WI38 (cell line): ENCODE data around the gene POLA1.

ENCODE experiments used
- H3K4me3 ChIP-seq: 2 replicates; pipeline ENCODE4 v1.5.1; 2011; ENCODE audit warnings: low read depth, mild to moderate bottlenecking, control low read depth, low read length
- TF ChIP-seq, protein P1 (sequence below): IDR thresholded peaks from 2 replicates; pipeline ENCODE4 v1.5.1; 2012; ENCODE audit warnings: low read depth, mild to moderate bottlenecking, control low read depth, low read length

The POLA1 gene

DNA sequence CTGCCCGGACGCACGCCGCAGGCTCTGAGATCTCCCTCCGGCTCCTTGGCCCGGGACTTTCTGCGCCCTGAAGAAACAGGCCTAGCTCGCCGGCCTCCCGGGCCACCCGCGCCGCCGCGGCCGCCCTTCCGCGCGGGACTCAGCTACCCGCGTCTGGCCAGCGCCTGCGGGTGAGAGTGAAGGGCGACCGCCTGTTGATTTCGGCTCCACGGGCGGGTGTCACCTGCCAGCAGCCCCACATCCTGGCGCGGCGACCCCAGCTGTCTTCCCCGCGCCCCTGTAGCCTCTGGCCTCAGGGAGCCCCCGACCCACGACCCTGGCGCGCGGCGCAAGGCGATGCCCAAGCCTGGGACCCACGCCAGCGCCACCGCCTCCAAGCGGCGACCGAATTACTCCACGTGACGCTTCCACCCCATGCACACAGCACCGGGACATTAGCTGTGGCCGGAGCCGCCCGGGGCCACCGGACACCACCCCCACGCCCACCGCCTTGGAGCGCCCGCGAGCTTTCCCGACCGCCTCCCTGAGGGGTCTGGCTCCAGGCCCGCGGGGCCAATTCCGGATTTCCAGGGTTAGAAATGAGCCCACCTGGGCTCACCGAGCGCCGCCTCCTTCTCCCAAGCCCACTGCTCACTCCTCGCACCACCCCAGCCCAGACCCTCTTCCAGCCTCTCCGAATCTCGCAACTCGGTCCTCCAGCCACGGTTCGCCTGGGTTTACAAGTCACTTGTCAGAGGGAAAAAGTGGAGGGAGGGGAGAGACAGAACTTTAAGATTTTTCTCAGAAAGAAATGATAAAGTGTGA, 311.9 kb downstream of the POLA1 start:
- TF ChIP-seq, protein P1, sequence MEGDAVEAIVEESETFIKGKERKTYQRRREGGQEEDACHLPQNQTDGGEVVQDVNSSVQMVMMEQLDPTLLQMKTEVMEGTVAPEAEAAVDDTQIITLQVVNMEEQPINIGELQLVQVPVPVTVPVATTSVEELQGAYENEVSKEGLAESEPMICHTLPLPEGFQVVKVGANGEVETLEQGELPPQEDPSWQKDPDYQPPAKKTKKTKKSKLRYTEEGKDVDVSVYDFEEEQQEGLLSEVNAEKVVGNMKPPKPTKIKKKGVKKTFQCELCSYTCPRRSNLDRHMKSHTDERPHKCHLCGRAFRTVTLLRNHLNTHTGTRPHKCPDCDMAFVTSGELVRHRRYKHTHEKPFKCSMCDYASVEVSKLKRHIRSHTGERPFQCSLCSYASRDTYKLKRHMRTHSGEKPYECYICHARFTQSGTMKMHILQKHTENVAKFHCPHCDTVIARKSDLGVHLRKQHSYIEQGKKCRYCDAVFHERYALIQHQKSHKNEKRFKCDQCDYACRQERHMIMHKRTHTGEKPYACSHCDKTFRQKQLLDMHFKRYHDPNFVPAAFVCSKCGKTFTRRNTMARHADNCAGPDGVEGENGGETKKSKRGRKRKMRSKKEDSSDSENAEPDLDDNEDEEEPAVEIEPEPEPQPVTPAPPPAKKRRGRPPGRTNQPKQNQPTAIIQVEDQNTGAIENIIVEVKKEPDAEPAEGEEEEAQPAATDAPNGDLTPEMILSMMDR: no peak
- H3K4me3 ChIP-seq: no peak overlapping the region

GRCh38 chrX:25006586-25007058, 312.9 kb downstream of the POLA1 start:
- H3K4me3 ChIP-seq: no peak overlapping the region

DNA sequence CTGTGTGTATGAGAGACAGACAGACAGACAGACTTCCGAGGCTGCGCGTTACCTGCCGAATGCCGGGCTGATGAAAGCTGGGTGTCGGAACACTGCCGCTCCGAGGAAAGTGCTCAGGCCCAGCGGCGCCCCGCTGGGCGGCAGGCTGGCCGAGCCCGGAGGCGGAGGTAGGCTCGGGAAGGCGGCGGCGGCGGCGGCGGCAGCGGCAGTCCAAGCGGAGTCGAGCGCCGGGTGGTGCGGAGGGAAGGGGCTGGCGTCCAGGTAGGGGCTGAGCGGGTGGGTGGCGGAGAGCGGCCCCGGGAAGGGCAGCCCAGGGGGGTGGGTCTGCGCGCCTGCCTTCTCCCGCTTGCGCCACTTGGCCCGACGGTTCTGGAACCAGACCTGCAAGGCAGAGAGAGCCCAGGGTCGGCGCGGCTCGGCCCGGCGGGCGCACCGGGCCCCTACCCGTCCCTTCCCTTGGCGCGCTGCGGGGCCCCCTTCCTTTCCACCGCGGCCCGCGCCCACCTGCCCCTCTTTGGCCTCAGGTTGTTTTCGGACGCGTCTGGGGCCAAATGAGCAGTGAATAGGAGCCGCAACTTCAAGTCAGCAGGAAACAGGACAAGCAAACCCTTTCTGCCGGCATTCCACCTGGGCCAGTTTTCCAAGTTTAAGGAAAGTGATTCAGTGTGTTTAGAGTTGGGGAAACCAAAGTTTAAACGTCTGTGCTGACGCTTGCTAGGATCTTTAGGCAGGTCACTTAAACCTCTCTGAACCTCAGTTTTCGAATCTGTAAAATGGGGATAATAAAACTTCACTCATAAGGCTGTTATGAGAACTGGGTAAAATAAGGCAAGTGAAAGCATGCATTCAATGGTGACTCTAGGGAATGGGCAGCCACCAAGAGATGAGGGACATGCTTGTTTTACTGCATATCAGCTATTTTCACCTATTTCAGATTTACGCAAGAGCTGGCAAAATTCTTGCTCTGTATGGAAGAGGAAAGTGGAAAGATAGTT, 313.6 kb downstream of the POLA1 start:
- TF ChIP-seq, protein P1: no peak
- no peak overlapping the region for H3K4me3 ChIP-seq

More at GRCh38 chrX:25006586-25007058, 312.9 kb downstream of the POLA1 start:
- TF ChIP-seq, protein P1: no peak

GRCh38 chrX:25009407-25009806, 315.7 kb downstream of the POLA1 start:
- TF ChIP-seq, protein P1: no peak
- H3K4me3 ChIP-seq: no peak overlapping the region

GRCh38 chrX:25010784-25011588, 317.3 kb downstream of the POLA1 start:
- TF ChIP-seq, protein P1: no peak
- no peak overlapping the region for H3K4me3 ChIP-seq

GRCh38 chrX:25011589-25012432, 318.1 kb downstream of the POLA1 start:
- TF ChIP-seq, protein P1: no peak
- no peak overlapping the region for H3K4me3 ChIP-seq
